KMS-11 (cell line): ENCODE results near the gene SCGB2B2.
A peak's percentile ranks its signal among the peaks of the same experiment; 100 is the strongest.
"Not testable (repeated sequence)": the region's sequence is repeated elsewhere in the genome, so short reads cannot be mapped to it uniquely, and the experiment has no call there.

Source experiments
- H2AFZ ChIP-seq: fragments of 200-600 bp; sonication (generic); 2 replicates; pipeline ENCODE4 v1.6.1; 2016; ENCODE audit warnings: antibody characterized with exemption, mixed run types, low read depth
- H3K27ac ChIP-seq: fragments of 200-600 bp; sonication (generic); 2 replicates; pipeline ENCODE4 v1.6.1; 2016; ENCODE audit warnings: mild to moderate bottlenecking, mixed run types
- H3K27me3 ChIP-seq: fragments of 200-600 bp; sonication (generic); 2 replicates; pipeline ENCODE4 v1.6.1; 2017; ENCODE audit warnings: mild to moderate bottlenecking, low read depth, mixed run types, moderate library complexity; ENCODE audit not compliant: insufficient read depth
- H3K36me3 ChIP-seq: fragments of 200-600 bp; sonication (generic); 2 replicates; pipeline ENCODE4 v1.6.1; 2017; ENCODE audit warnings: mild to moderate bottlenecking, mixed run types; ENCODE audit not compliant: insufficient read depth
- H3K4me1 ChIP-seq: fragments of 200-600 bp; sonication (generic); 2 replicates; pipeline ENCODE4 v1.6.1; 2016; ENCODE audit warnings: mild to moderate bottlenecking, low read depth, mixed run types; ENCODE audit not compliant: poor library complexity, severe bottlenecking
- H3K4me2 ChIP-seq: fragments of 200-600 bp; sonication (generic); 2 replicates; pipeline ENCODE4 v1.7.0; 2016; ENCODE audit warnings: mild to moderate bottlenecking, mixed run types
- H3K4me3 ChIP-seq: fragments of 200-600 bp; sonication (generic); IDR thresholded peaks from 2 replicates; pipeline ENCODE4 v1.6.1; 2017; ENCODE audit warnings: low read depth, low read length, mixed read lengths; ENCODE audit not compliant: insufficient read depth
- H3K79me2 ChIP-seq: fragments of 200-600 bp; sonication (generic); 2 replicates; pipeline ENCODE4 v1.6.1; 2016; ENCODE audit warnings: low read depth, mixed run types; ENCODE audit not compliant: insufficient read depth
- H3K9ac ChIP-seq: fragments of 200-600 bp; sonication (generic); 2 replicates; pipeline ENCODE4 v1.6.1; 2016; ENCODE audit warnings: mild to moderate bottlenecking, mixed run types
- H4K20me1 ChIP-seq: fragments of 200-600 bp; sonication (generic); 2 replicates; pipeline ENCODE4 v1.6.1; 2016; ENCODE audit warnings: mild to moderate bottlenecking, mixed run types; ENCODE audit not compliant: insufficient read depth
- TF ChIP-seq, protein P1 (sequence below): fragments of 200-600 bp; sonication (generic); conservative IDR thresholded peaks from 2 replicates; pipeline ENCODE4 v1.6.1; 2017; ENCODE audit warnings: low read depth, mild to moderate bottlenecking, antibody characterized with exemption, low read length, moderate library complexity, mixed read lengths

The SCGB2B2 gene

DNA sequence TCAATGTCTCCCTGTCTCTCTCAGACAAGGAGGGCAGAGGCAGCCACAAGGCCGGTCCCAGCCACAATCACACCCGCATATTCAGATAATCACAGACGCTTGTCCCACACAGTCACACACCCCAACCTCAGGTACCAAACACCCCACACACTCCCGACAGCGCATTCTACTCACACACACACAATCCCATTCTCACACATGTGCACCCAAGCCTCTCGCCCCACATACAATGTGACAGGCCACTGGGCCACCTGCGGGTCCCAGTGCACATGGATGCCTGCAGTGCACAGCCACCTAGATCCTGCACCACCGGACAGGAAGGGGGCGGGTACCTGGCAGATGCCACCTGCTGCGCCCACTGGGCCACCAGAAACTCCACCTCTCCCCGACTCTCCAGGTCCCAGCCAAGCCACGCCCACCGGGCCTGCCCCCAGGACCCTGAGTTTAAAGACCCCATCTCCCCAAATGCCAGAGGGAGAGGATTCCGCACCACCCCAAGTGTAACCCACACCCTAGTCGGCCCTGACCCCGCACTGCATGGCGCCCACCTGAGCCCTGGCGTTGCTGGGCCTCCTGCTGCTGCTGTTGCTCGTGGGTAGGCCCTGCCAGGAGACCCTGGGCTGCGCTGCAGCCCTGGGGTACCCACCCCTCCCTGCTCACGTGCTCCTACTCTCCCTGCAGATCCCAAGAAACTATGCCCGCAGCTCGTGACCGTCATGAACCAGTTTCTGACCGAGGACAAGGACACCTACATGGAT lies 10.6 kb downstream of the SCGB2B2 start:
- no peaks in the 10 kb centered on the region for H3K36me3 ChIP-seq
- H4K20me1 ChIP-seq = no peaks in the 10 kb centered on the region
- peaks cover 4% of the 10 kb centered on the region for H3K4me1 ChIP-seq
- H3K4me2 ChIP-seq = no peak overlapping the region
- TF ChIP-seq, protein P1, sequence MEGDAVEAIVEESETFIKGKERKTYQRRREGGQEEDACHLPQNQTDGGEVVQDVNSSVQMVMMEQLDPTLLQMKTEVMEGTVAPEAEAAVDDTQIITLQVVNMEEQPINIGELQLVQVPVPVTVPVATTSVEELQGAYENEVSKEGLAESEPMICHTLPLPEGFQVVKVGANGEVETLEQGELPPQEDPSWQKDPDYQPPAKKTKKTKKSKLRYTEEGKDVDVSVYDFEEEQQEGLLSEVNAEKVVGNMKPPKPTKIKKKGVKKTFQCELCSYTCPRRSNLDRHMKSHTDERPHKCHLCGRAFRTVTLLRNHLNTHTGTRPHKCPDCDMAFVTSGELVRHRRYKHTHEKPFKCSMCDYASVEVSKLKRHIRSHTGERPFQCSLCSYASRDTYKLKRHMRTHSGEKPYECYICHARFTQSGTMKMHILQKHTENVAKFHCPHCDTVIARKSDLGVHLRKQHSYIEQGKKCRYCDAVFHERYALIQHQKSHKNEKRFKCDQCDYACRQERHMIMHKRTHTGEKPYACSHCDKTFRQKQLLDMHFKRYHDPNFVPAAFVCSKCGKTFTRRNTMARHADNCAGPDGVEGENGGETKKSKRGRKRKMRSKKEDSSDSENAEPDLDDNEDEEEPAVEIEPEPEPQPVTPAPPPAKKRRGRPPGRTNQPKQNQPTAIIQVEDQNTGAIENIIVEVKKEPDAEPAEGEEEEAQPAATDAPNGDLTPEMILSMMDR = no peak
- H3K27ac ChIP-seq = no peak overlapping the region
- H3K27me3 ChIP-seq = no peaks in the 10 kb centered on the region
- H3K9ac ChIP-seq = no peak overlapping the region
- no peak overlapping the region for H2AFZ ChIP-seq
- no peak overlapping the region for H3K4me3 ChIP-seq
- no peaks in the 10 kb centered on the region for H3K79me2 ChIP-seq

- not testable (repeated sequence) for H3K27ac ChIP-seq, H3K4me3 ChIP-seq, H3K4me2 ChIP-seq, H3K4me1 ChIP-seq, H3K36me3 ChIP-seq, H3K27me3 ChIP-seq, H3K79me2 ChIP-seq, H3K9ac ChIP-seq, H2AFZ ChIP-seq, H4K20me1 ChIP-seq
These were observed 11.7 kb downstream of the SCGB2B2 start for GRCh38 chr19:34665275-34665674.

DNA sequence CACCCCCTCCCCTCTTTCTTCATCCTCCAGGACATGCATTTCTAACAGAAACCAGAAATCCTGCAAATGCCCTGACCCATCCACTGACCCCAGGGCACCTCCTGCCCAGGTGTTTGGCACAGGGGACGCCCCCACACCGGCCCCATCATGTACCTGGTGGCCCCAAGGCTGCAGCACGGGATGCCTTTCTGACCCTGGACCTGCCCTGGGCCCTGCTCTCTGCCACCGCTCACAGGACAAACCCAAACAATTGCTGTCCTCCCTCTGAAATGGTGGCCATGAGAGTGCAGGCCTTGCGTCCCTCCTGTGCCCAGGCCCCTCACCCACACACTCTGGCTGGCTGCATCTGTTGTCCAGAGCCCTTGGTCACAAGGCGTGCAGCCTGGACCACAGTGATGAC lies 12.1 kb downstream of the SCGB2B2 start:
- no peaks in the 10 kb centered on the region for H4K20me1 ChIP-seq
- no peak overlapping the region for H3K9ac ChIP-seq
- no peak overlapping the region for H3K4me2 ChIP-seq
- no peaks in the 10 kb centered on the region for H3K79me2 ChIP-seq
- no peaks in the 10 kb centered on the region for H3K36me3 ChIP-seq
- no peak overlapping the region for H3K4me3 ChIP-seq
- H3K27ac ChIP-seq = no peak overlapping the region
- no peak overlapping the region for H2AFZ ChIP-seq
- TF ChIP-seq, protein P1 = no peak
- H3K27me3 ChIP-seq = no peaks in the 10 kb centered on the region
- H3K4me1 ChIP-seq = peaks cover 4% of the 10 kb centered on the region

DNA sequence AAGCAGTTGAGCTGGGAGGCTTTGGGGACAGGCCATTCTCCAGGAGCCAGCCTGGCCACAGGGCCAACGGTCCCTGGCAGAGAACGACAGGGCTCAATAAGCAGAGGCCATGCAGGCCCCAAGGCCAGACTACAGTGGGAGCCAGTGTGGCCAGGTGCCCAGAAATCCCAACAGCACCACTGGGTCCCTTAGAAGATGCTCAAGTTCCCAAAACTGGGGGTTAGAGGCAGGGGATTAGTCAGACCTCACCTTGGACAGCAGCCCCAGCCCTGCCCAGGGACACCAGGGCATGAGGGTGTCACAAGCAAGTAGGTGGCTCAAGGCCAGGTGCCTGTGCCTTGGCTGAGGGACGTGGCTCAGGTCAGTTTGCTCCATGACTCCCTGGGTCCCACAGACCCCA lies 12.8 kb downstream of the SCGB2B2 start:
- H3K9ac ChIP-seq = no peak overlapping the region

GRCh38 chr19:34662919-34663318 lies 14.0 kb downstream of the SCGB2B2 start:
- H3K79me2 ChIP-seq = no peaks in the 10 kb centered on the region
- no peak overlapping the region for H3K9ac ChIP-seq
- peaks cover 4% of the 10 kb centered on the region for H3K4me1 ChIP-seq
- no peaks in the 10 kb centered on the region for H4K20me1 ChIP-seq
- no peak overlapping the region for H3K27ac ChIP-seq
- H3K4me2 ChIP-seq = no peak overlapping the region
- H3K4me3 ChIP-seq = no peak overlapping the region
- TF ChIP-seq, protein P1 = peak; percentile 43; the same call in 1 of the 2 replicates
- H3K27me3 ChIP-seq = no peaks in the 10 kb centered on the region
- H2AFZ ChIP-seq = no peak overlapping the region
- H3K36me3 ChIP-seq = no peaks in the 10 kb centered on the region

More for the DNA sequence above, 12.8 kb downstream of the SCGB2B2 start:
- Histone ChIP-seq H3K4me1 (peaks cover 4% of the 10 kb centered on the region), H2AFZ (no peak overlapping the region), H3K4me3 (no peak overlapping the region), H3K27me3 (no peaks in the 10 kb centered on the region), H3K36me3 (no peaks in the 10 kb centered on the region), H4K20me1 (no peaks in the 10 kb centered on the region), H3K4me2 (no peak overlapping the region), H3K79me2 (no peaks in the 10 kb centered on the region), H3K27ac (no peak overlapping the region)
- TF ChIP-seq, protein P1 = no peak
